Hematopoietic multipotent progenitor cell treated with erythropoietin and hydrocortisone succinate and interleukin-3 and kit ligand, for 4 days (in vitro differentiated cells): Measurements from ENCODE around the gene MOCS1.

Source experiments
- DNase-seq: peaks from one replicate; pipeline ENCODE4 v3.0.0-alpha.2; 2015

The MOCS1 gene

DNA sequence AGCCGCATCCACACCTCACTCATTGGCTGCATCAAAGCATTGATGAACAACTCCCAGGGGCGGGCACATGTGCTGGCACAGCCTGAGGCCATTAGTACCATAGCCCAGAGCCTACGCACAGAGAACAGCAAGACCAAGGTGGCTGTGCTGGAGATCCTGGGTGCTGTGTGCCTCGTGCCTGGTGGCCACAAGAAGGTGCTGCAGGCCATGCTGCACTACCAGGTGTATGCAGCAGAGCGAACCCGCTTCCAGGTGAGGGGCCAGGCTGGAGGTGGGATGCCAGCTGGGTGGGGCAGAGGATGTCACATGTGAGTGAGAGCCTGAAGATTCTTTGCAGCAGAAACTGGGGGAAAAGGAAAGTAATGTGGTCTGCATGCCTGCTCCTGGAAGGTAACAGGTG is 66.7 kb downstream of the MOCS1 start:
- DNase-seq, result no peak

DNA sequence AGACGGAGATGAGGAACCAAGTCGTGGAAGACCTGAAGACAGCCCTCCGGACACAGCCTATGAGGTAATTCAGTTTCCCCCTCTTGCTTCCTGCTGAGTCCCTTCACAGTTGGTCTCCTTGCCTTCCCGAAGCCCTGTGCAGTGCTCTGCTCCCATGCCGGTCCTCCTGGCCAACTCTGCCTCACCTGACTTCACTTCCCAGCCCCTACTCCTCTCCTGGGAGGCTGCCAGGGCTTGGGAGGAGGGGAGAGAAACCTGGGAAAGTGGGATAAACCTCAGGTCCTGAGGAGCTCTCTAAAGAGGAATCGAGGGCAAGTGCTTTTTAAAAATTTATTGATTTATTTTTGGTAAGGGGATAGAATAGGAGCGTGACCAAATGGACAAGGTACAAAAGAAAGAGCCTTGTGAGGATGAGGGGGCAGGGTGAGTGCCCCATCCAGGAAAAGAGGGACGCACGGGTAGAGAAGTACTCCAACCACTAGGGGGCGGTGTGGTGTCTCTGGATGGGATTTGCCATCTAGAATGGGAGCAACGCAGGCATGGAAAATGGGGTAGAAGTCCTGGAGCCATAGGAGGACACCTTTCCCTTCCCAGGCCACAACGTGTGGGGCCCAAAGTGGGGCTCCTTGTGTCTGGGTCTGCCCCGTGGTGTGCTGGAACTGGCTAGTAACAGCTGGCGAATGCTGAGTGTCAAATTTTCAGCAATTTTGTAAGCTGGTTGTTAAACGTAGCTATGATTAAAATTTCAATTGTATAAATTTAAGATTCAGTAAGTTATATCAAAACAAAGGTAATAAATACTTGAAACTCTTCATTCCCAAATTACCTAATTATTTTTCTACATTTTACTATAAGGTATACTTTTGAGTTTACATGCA is 69.0 kb downstream of the MOCS1 start:
- peak; percentile 76 for DNase-seq

DNA sequence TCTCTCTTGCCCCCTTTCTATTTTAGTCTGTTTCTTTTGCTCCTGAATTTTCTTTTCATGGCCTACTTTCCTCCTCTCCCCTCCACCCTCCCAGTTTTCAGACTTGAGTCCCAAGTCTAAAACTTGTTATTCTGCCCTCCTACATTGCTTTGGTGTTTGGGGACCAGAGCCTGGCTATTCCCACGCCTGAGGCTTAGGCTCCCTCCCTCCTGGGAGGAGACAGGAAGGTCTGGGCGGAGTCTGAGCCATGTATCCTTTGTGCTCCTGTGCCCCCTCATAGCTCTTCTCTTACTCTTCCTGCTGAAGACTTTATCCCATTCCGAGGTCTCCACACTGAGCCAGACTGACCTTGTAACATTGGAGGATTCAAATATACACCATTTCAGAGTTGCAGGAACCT is 72.6 kb downstream of the MOCS1 start:
- no peak for DNase-seq

DNA sequence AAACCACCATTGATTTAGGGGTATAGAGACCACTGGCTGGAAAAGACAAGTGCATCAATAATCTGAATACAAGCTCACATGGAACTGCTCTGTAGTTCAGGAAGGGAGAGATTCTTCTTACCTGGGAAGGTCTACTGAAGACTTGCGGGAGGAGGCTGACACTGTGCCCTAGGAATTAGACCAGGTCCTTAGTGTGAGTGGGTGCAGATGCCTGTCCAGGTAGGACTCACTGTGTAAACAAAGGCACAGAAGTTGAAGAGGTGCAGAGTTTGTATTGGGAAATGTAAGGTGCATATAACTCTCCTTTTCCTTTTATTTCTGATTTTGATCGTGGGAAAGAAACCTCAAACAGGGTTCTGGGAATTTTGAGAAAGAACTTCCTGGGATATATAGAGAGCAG is 75.2 kb downstream of the MOCS1 start:
- DNase-seq, result no peak

DNA sequence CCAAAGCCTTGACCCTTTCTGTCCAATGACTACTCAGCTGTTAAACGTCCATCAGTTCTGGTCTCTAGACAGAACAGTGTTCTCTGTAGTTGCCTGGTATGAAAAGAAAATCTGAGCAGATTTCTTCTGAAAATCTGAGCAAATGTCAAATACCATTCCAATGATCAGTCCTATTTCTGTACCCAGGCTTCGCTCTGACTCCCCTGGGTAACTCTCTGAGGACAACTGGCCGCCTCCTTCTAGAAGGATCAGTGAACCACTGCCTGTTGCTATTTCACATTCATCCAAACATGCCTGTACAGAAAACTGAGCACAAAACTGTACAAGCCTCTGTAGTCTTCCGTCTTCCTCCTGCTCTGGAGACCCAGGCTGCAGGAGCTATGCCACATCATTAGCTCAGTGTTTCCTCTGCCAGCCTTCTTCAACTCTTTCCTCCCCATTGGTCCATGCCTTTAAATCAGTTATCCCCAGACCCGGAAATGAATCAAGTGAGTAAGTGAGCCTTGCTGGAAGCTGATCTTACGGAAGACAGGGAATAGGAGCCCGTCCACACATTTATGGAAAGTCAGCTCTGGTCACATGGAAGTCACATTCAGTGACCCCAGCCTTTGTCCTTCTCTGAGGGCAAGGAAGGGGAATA is 78.8 kb downstream of the MOCS1 start:
- DNase-seq, result no peak
